CD1c-positive myeloid dendritic cell (primary cell): ENCODE measurements around the gene ZNF423.
A peak's percentile ranks its signal among the peaks of the same experiment; 100 is the strongest.

ENCODE experiments used
- DNase-seq: peaks from one replicate; pipeline ENCODE4 v3.0.0-alpha.2; 2016; ENCODE audit errors: extremely low spot score

The ZNF423 gene

GRCh38 chr16:49602201-49602975, 253.5 kb downstream of the ZNF423 start:
- no peak for DNase-seq

GRCh38 chr16:49601576-49601975, 254.3 kb downstream of the ZNF423 start:
- DNase-seq = no peak

- DNase-seq = no peak
Measured at GRCh38 chr16:49600976-49601375, 254.9 kb downstream of the ZNF423 start.

GRCh38 chr16:49600536-49600935, 255.4 kb downstream of the ZNF423 start:
- no peak for DNase-seq

GRCh38 chr16:49599704-49600103, 256.2 kb downstream of the ZNF423 start:
- no peak for DNase-seq

- no peak for DNase-seq
Measured at GRCh38 chr16:49599281-49599680, 256.6 kb downstream of the ZNF423 start.

- no peak for DNase-seq
Measured at GRCh38 chr16:49598383-49599170, 257.3 kb downstream of the ZNF423 start.

- no peak for DNase-seq
Measured at GRCh38 chr16:49597796-49598195, 258.1 kb downstream of the ZNF423 start.

GRCh38 chr16:49596648-49597291, 259.1 kb downstream of the ZNF423 start:
- no peak for DNase-seq

GRCh38 chr16:49596068-49596467, 259.8 kb downstream of the ZNF423 start:
- DNase-seq = no peak

GRCh38 chr16:49594685-49595498, 261.0 kb downstream of the ZNF423 start:
- no peak for DNase-seq

- no peak for DNase-seq
Measured at GRCh38 chr16:49594153-49594552, 261.8 kb downstream of the ZNF423 start.

GRCh38 chr16:49593424-49594040, 262.4 kb downstream of the ZNF423 start:
- DNase-seq = no peak

- DNase-seq = peak; percentile 33
Measured at GRCh38 chr16:49592546-49593423, 263.1 kb downstream of the ZNF423 start.

GRCh38 chr16:49590166-49590871, 265.6 kb downstream of the ZNF423 start:
- no peak for DNase-seq

- DNase-seq = no peak
Measured at GRCh38 chr16:49589544-49590031, 266.3 kb downstream of the ZNF423 start.

- no peak for DNase-seq
Measured at GRCh38 chr16:49588729-49589384, 267.1 kb downstream of the ZNF423 start.

- DNase-seq = no peak
Measured at GRCh38 chr16:49588026-49588425, 267.9 kb downstream of the ZNF423 start.

- no peak for DNase-seq
Measured at GRCh38 chr16:49587511-49587910, 268.4 kb downstream of the ZNF423 start.
